ENCODE measurements around the gene TAF3. TPM values are rescaled to one million over a fixed set of nuclear protein-coding genes. Genes with fewer than 3 reads are reported as not detected.

TAF3 gene
- total and polyA plus RNA-seq, 8 donors = 2.3 to 13.4 (median 6.5) TPM

DNA sequence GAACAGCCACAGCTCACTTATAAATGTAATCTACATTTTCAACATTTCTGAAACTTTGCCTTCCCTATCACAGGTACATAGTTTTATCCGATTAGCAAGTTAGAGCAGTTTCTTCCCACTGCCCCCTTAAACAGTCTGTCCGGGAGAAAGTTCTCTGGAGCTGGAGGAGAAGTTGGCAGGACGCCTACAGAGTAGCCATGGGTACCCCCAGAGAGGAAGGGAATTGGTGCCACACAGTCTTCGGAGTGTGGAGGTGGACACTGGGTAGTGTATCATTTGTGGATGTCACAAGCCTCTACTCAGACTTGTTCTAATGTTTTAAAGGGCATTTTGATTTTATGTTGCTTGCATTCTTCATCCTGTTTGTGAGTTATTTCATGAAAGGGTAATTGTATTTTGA is 39.0 kb downstream of the TAF3 start:
- no peaks in the 10 kb centered on the region for H3K27me3 ChIP-seq
- peak in 1 of 2 donors; percentile 39 for DNase-seq
- H3K4me1 ChIP-seq = peaks cover 8 to 49% (median 30%) of the 10 kb centered on the region in 4 donors
- intact Hi-C loops (cut with DNase I; ENCODE audit: low total_unique reads) = no loop called here
- 26 to 41% (median 35%) methylated on average over 4 of the region's 4 CpGs for WGBS, 5 donors
- peaks cover 0 to 17% (median 10%) of the 10 kb centered on the region in 4 donors for H3K9me3 ChIP-seq
- peak overlapping the region in 1 of 4 donors; percentile 13 for H3K4me3 ChIP-seq
- no peaks in the 10 kb centered on the region for H3K36me3 ChIP-seq
- H3K27ac ChIP-seq = no peak overlapping the region
- TF ChIP-seq POLR2AphosphoS5 (IDR thresholded peaks at IDR 0.05) = no peak
- TF ChIP-seq POLR2A (IDR thresholded peaks at IDR 0.05) = no peak
- TF ChIP-seq, protein P1, sequence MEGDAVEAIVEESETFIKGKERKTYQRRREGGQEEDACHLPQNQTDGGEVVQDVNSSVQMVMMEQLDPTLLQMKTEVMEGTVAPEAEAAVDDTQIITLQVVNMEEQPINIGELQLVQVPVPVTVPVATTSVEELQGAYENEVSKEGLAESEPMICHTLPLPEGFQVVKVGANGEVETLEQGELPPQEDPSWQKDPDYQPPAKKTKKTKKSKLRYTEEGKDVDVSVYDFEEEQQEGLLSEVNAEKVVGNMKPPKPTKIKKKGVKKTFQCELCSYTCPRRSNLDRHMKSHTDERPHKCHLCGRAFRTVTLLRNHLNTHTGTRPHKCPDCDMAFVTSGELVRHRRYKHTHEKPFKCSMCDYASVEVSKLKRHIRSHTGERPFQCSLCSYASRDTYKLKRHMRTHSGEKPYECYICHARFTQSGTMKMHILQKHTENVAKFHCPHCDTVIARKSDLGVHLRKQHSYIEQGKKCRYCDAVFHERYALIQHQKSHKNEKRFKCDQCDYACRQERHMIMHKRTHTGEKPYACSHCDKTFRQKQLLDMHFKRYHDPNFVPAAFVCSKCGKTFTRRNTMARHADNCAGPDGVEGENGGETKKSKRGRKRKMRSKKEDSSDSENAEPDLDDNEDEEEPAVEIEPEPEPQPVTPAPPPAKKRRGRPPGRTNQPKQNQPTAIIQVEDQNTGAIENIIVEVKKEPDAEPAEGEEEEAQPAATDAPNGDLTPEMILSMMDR (IDR thresholded peaks at IDR 0.05) = no peak
- TF ChIP-seq EP300 (IDR thresholded peaks at IDR 0.05) = no peak

DNA sequence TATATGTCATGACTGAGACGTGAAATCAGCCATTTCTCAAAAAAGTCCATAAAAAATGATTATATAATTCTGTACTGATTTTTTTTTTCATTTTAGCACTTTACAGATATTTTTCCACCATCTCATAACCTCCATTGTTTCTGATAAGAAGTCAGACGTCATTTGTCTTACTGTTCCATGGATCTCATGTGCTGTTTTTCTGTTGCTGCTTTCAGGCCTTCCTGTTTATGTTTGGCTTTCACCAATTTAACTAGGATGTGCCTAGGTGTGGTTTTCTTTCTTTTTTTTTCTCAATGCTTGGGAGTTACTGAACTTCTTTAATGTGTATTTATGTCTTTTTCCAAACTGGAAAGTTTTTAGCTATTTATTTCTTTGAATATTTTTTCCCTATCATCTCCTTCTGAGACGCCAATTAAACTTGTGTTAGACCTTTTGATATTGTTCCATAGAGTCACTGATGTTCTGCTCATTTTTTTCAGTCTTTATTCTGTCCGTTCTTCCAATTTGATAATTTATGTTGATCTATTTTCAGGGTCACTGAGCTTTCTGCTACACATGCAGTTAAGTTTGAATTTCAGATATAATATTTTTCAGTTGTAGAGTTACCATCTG is 43.3 kb downstream of the TAF3 start:
- Histone ChIP-seq H3K36me3 (peaks cover 0 to 3% (median 0%) of the 10 kb centered on the region in 4 donors), H3K4me3 (no peak overlapping the region), H3K9me3 (peaks cover 0 to 24% (median 13%) of the 10 kb centered on the region in 4 donors), H3K4me1 (peaks cover 0 to 9% (median 5%) of the 10 kb centered on the region in 4 donors), H3K27ac (no peak overlapping the region), H3K27me3 (no peaks in the 10 kb centered on the region)
- DNase-seq = no peak
- TF ChIP-seq POLR2AphosphoS5 (IDR thresholded peaks at IDR 0.05) (no peak), POLR2A (IDR thresholded peaks at IDR 0.05) (no peak), EP300 (IDR thresholded peaks at IDR 0.05) (no peak)
- TF ChIP-seq, protein P1 (IDR thresholded peaks at IDR 0.05) = no peak
- intact Hi-C loops (cut with DNase I; ENCODE audit: low total_unique reads) = loop anchor here (10.0 kb wide), 1 partner anchor 1343 kb away; no protein-coding TSS in a partner anchor
- 69 to 92% (median 85%) methylated on average over 4 of the region's 4 CpGs for WGBS, 5 donors

DNA sequence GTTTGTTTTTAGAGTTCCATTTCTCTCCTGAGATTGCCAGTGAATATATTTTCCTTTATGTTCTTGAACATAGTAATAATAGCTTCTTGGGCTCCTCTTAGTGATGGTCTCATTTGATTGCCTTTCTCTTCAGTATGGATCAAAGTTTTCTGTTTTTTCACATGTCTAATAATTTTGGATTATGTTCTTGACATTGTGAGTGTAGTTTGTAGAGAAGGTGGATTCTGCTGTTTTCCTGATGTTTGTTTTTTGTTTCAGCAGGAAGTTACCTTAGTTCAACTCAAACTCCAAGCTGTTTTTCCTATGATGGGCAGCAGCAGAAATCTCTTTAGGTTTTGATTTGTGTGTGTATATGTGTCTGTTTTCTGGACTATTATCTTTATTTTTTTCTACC is 43.8 kb downstream of the TAF3 start:
- Histone ChIP-seq H3K36me3 (peaks cover 0 to 3% (median 0%) of the 10 kb centered on the region in 4 donors), H3K9me3 (peaks cover 0 to 24% (median 13%) of the 10 kb centered on the region in 4 donors), H3K4me3 (no peak overlapping the region), H3K27me3 (no peaks in the 10 kb centered on the region), H3K4me1 (peaks cover 0 to 4% (median 2%) of the 10 kb centered on the region in 4 donors), H3K27ac (no peak overlapping the region)
- DNase-seq = no peak
- TF ChIP-seq, protein P1 (IDR thresholded peaks at IDR 0.05) = no peak
- TF ChIP-seq POLR2AphosphoS5 (IDR thresholded peaks at IDR 0.05) = no peak
- TF ChIP-seq POLR2A (IDR thresholded peaks at IDR 0.05) = no peak
- TF ChIP-seq EP300 (IDR thresholded peaks at IDR 0.05) = no peak
- intact Hi-C loops (cut with DNase I; ENCODE audit: low total_unique reads) = loop anchor here (10.0 kb wide), 1 partner anchor 1343 kb away; no protein-coding TSS in a partner anchor

DNA sequence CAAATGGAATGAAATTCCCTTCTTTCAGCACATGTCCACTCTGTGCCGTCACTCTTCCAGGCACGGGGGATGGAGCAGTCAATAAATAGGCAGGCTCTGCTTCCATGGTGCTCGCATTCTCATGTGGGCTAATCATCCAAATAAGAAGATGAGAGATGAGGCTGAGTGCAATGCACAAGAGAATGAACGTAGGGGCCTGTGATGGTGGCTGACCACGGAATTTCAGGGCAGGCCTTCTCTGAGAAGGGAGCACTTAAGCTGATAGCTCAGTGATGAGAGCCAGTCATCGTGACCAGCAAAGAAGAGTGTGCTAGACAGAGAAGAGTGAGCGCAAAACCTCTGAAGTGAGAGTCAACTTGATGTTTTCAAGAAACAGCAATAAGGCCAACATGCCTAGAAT is 47.9 kb downstream of the TAF3 start:
- 93 to 97% (median 96%) methylated on average over 7 of the region's 7 CpGs for WGBS, 5 donors
- H3K27ac ChIP-seq = no peak overlapping the region
- intact Hi-C loops (cut with DNase I; ENCODE audit: low total_unique reads) = loop anchor here (10.0 kb wide), 1 partner anchor 1339 kb away; no protein-coding TSS in a partner anchor
- H3K36me3 ChIP-seq = peaks cover 0 to 3% (median 0%) of the 10 kb centered on the region in 4 donors
- H3K27me3 ChIP-seq = no peaks in the 10 kb centered on the region
- H3K9me3 ChIP-seq = peaks cover 0 to 18% (median 10%) of the 10 kb centered on the region in 4 donors
- no peak for DNase-seq
- TF ChIP-seq POLR2AphosphoS5 (IDR thresholded peaks at IDR 0.05) (no peak), EP300 (IDR thresholded peaks at IDR 0.05) (no peak), POLR2A (IDR thresholded peaks at IDR 0.05) (no peak)
- TF ChIP-seq, protein P1 (IDR thresholded peaks at IDR 0.05) = no peak
- H3K4me3 ChIP-seq = no peak overlapping the region
- no peaks in the 10 kb centered on the region for H3K4me1 ChIP-seq

Measured in stomach (tissue), 9 donors.